Stimulated activated CD8-positive, alpha-beta memory T cell treated with anti-CD3 and anti-CD28 coated beads, Interleukin-15, amount 100 ng/mL, for 1 hour (primary cell): ENCODE data around the gene CDK14.
"Not testable (repeated sequence)": the region's sequence is repeated elsewhere in the genome, so short reads cannot be mapped to it uniquely, and the experiment has no call there.

ENCODE experiments used
- DNase-seq: peaks from one replicate; pipeline ENCODE4 v3.0.0-alpha.2; 2020; ENCODE audit warnings: low read depth

Gene CDK14

GRCh38 chr7:90720984-90721760 is 125.1 kb downstream of the CDK14 start:
- no peak for DNase-seq

GRCh38 chr7:90721869-90722431 is 125.8 kb downstream of the CDK14 start:
- no peak for DNase-seq

- DNase-seq = no peak
These were observed 127.1 kb downstream of the CDK14 start for GRCh38 chr7:90723233-90723632.

- no peak for DNase-seq
These were observed 127.7 kb downstream of the CDK14 start for GRCh38 chr7:90723866-90724265.

GRCh38 chr7:90726120-90726519 is 130.0 kb downstream of the CDK14 start:
- no peak for DNase-seq

GRCh38 chr7:90726623-90727022 is 130.5 kb downstream of the CDK14 start:
- no peak for DNase-seq

- no peak for DNase-seq
These were observed 131.3 kb downstream of the CDK14 start for GRCh38 chr7:90727412-90727811.

- no peak for DNase-seq
These were observed 132.4 kb downstream of the CDK14 start for GRCh38 chr7:90728568-90728967.

GRCh38 chr7:90735611-90736280 is 139.6 kb downstream of the CDK14 start:
- not testable (repeated sequence) for DNase-seq

- no peak for DNase-seq
These were observed 140.2 kb downstream of the CDK14 start for GRCh38 chr7:90736316-90736715.

GRCh38 chr7:90736968-90737939 is 141.1 kb downstream of the CDK14 start:
- no peak for DNase-seq

GRCh38 chr7:90738249-90738648 is 142.1 kb downstream of the CDK14 start:
- no peak for DNase-seq

GRCh38 chr7:90739716-90740115 is 143.6 kb downstream of the CDK14 start:
- no peak for DNase-seq

GRCh38 chr7:90740386-90740785 is 144.3 kb downstream of the CDK14 start:
- DNase-seq = no peak

GRCh38 chr7:90743626-90744025 is 147.5 kb downstream of the CDK14 start:
- DNase-seq = no peak

- no peak for DNase-seq
These were observed 151.4 kb downstream of the CDK14 start for GRCh38 chr7:90747516-90747915.

GRCh38 chr7:90749262-90749661 is 153.1 kb downstream of the CDK14 start:
- no peak for DNase-seq

- DNase-seq = no peak
These were observed 153.7 kb downstream of the CDK14 start for GRCh38 chr7:90749774-90750173.

GRCh38 chr7:90751595-90751994 is 155.5 kb downstream of the CDK14 start:
- DNase-seq = no peak

GRCh38 chr7:90752051-90752450 is 155.9 kb downstream of the CDK14 start:
- DNase-seq = no peak

GRCh38 chr7:90755041-90755440 is 158.9 kb downstream of the CDK14 start:
- DNase-seq = no peak

- no peak for DNase-seq
These were observed 160.2 kb downstream of the CDK14 start for GRCh38 chr7:90756366-90756765.
